ENCODE data around the gene SMARCC1.

The SMARCC1 gene

DNA sequence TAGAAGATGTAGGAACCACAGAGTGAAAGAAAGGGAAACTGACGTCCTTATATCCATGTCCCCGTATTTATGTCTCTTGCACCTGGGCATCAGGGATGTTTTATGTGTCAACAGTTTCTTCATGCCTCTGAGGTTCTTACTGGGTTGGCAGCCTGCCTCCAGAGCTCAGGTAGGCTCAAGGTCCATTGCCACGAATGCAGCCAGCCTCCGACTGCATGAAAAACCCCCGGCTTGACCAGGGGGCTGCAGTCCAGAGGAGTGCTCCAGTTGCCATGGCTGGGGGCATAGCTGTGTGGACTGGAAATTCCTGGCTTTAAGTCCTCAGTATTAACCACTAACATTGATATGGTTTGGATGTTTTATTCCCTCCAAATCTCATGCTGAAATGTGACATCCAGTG, 200.3 kb downstream of the SMARCC1 start:
- no peak for DNase-seq

DNA sequence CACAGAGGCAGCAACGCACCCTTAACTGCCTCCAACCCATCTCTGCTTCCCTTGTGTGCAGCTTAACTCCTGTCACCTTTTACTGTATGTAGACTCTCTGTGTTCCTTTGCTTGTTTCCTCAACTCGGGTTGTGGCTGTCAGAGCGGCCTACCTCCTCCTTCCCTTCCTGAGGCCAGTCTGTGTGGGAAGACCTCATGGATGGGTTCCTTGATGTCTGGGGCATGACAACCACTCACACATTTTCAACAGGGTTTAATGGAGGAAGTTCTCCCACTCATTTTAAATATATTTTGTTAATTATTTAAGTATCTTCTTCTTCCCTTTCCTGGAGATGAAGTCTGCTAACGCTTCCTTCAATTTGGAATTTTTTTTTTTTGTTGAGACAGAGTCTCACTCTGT, 201.2 kb downstream of the SMARCC1 start:
- no peak for DNase-seq

DNA sequence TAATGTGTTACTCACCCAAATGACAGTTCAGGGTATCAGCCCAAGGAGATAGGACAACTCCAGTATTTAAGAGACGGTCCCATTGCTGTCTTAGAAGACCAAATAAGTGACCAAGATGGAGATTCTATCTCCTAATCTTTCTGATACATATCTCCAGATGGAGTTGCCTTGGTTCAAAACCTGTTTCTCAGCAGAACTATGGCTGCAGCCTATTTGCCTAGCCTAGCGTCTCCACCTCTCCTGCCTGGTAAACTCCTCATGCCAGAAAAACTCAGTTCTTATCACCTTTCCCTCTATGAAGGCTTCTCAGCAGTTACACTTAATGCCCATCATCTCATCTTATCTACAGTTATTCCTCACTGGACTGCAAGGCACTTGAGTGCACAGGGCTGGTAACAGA, 201.8 kb downstream of the SMARCC1 start:
- DNase-seq = no peak

DNA sequence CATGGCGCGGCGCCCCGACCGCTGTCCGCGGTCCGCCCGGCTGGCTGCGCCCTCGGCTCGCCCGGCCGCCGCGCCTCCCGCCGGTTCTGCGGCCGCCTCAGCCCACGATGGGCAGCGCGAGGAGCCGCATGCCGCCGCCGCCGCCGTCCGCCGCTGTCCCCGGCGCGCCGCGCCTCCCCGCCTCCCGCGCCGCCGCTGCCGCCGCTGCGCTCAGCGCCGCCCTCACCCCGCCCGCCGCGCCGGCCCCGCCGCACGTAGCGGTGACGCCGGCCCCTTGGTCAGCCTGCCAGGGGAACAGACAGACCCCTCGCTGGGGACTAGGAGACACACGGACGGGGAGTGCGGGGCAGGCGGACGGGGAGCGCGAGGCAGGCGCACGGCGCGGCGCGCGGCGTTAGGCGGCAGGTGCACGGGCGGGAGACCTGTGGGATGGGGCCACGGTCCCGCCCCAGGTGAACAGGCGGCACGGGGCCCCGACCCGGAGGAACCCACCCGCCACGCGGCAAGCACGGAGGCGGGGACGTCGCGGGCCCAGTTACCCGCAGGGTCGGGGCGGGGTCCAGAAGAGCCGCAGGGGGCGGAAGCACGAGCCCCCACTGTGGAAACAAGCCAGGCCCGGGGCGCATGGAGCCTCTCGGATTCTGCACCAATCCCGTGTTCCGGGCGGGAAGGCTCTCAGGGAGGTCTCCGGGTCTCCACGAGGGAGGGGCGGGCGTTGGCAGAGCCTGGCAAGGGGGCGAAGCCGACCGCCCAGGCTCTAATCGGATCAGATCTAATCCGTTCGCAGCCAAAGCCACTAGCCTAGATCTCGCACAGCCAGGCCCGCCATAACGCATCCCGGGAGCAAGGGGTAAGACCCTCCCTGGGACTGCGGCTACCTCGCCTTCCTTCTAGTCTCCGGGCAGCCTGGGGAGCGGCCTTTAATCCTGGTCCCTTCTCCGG, 202.7 kb downstream of the SMARCC1 start, which contains the start of gene CSPG5:
CSPG5 (minus strand) TSS at position 175 of the 942 bp plus-strand sequence; CDS start at position 3, 172 bp downstream.
- DNase-seq = no peak

DNA sequence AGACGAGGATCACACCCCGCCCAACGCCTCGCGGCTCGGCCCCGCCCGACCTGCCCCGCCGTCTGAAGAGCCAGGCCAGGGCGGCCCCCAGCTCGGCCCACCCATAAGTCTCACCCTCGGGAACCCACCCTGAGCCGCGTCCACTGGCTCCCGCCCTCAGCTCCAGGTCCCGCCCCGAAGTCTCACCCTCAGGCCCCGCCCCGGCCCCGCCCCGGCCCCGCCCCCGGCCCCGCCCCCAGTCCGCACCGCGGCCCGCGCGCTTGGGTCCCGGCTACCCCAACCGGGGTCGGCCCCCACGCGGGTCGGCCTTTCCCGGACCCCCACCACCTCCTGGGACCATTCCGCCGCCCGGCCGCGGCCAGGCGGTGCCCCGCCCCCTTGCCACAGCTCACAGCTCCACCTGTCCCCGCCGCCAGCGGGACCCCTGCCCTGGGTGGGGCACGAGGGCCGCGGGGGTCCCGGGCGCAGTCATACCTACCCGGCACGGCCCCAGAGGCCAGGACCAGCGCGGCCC, 203.5 kb downstream of the SMARCC1 start:
- peak; percentile 36 for DNase-seq

DNA sequence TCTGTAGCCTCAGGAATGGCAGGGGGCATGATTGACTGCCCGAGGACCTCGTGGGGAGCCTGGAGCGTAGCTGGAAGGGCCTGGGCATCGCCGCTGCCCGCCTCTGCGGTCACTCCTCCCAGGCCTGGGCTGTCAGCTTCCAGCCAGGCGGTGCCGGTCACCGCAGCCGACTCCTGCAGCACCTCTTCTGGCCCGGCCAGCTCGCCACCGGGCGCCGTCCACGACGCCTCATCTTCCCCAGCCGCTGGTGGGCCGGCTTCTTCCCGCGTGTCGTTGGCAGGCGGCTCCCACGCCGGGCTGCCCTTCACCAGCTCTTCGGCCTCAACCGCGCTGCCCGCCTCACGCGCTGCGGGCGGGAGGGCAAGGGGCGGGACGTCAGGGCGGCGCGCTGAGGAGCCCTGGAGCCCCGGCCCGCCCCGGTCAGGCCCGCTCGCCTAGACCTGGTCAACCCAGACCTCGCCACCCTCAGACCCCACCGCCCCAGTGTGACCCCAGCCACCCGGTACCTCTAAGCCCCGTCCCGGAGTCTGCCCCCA, 204.0 kb downstream of the SMARCC1 start:
- no peak for DNase-seq

DNA sequence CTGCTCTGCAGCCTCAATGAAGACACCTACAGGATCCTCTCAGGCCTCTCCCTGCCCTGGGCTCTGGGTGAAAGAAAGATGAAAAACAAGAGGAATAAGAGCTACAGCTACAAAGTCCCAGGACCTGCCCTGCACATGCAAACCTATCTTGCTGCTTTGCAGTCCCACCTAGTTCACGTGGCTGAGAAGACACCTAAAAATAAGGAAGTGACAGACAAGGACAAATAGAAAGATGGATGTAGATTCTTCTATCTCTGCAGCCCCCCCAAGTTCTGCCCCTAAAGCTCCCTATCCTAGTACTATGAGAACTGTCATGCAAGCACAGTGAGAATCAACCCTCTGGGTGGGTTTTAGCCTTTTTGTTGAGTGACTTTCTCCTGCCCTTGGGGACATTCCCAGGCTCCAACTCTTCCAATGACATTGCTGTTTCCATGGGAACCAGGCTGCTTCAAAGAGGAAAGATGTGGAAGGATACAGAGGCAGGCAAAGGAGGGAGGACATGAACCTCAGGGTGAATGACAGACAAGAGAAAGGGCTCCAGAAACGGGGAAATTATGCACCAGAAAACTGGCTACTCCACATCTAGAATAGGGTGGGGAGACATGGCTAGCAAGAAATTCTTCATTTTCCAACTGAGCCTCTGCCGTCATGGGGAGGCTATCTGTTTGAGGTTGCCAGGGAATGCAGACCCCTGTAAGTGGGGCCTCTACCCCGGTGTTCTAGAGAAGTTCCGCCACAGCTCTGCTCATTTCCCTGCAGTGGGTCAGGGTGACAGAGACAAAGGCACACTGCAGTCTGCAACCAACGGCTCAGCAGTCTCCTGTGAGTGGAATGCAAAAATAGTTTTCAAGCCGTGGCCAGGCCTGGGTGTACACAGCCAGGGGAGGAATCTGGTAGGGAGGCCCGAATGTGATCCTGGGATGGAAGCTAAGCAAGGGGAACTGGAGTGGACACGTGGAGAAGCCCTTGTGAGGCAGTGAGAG, 208.2 kb downstream of the SMARCC1 start:
- no peak for DNase-seq

DNA sequence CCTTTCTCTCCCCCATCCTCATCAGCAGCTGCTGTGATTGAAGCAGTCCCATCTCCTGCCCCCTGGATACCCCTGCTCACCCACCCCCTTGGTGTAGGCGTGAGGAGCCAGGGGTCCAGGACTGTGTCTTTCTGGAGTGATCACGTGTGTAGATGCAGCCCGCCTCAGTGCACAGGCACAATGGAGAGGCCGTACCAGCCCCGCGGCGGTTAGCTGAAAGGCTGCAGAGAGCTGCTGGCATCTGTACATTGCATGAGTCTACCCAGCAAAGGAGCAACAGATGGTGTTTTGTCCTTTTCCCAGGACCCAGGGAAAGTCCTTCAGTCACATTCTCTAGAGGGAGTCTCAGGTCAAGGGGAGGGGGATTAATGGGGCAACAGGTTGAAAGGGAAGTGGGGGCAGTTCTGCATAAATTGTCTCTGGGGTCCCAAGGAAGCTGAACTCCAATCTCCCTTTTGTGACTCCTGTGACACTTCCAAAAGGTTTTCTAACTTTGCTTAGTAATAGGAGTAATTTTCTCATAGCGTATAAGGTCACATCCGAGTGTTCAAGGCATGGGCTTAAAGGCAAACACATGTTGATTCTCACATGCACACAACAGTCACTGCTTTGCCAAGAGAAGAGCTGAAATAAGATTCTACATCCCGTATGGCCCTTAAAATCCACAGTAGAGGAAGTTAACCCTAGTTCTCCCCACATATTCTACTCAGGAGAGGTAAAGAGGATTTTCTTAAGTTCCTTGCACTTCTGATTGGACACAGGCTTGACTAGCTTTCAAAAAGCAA, 210.1 kb downstream of the SMARCC1 start:
- DNase-seq = no peak

DNA sequence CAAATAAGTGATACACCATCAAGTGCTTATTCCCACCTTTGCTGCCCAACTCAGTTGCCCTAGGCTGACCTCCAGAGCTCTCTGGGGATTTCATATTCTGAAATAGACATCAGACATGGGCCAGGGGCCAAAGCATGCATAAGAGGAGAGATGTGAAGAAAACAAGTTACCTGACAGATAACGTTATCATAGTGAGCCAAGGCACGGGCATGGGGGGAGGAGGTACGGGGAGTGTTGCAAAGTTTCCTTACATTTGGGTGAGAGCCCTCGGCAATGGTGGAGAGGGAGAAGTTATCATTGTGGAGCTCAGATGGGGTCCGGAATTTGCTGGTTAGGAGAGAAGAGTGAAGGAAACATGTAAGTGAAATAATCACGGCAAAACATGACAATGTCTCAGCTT, 212.8 kb downstream of the SMARCC1 start:
- no peak for DNase-seq

DNA sequence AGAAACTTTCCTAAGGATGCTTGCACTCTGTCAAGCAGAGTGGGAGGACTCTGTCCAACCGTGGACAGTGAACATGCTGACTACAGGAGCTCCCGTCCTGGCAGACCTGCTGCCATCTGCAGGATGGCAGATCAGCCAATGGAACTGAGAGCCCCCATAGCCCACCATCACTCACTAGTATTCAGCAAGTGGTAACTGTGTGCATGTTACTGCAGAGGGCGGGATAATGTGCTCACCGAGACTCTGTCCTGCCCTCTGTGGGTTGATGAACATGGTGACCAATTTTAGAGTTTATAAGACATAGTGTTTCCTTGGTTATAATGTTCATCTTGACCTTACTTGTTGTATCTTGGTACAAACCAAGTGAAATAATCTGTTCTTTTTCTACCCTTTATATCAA, 214.5 kb downstream of the SMARCC1 start:
- DNase-seq = no peak

DNA sequence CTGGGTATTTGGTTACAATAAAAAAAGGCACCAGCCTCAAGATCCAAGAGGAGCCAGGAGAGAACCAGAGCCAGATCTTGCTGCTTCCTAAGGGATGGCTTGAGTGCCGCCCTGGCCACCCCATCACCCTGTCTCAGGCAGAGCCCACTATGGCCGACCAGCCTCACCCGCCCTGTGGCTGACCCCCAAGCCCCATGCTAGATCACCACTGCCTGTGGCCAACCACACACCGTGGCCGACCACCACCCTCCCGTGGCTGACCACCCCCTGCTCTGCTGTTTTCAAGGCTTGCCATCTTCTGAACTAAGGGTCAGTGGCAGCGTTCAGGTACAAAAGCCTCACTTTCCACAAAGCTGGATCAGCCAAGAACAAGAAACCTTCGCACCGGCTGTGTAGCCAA, 215.0 kb downstream of the SMARCC1 start:
- DNase-seq = no peak

DNA sequence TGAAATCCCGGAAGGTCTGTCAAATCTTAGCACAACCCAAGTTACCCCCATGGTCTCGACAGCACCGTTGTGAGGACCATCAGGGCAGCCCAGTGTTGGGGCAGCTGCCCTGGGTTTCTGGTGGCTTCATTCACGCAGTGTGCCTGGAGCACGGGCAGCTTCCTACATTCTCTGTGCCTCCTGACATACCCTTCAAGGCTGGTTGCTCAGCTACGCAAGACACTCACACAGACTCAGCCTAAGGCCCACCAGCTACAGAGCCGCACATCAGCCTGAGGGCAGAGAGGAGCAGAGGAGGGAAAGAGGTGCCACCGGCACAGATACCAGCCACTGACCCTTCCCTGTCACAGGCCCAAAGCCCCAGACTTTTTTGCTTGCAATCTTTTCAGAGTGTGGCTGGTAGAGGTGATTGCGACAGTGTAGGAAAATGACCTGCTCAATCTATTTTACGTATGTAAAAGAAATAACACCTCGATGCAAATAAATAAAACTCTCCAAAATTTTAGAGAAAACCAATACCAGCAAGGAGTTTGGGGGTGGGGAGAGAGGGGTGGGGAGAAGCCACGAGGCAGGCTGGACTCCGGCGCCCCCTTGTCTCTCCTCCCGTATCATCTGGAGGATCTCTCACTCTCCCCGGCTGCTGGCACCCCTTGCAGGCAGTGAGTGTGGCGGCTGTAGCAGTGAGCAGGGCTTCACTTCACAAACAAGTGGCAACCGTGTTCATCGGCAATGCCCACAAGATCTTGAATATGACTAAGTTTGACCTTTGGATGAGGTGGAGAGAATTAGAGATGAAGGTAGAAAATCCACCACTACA, 215.8 kb downstream of the SMARCC1 start:
- no peak for DNase-seq

DNA sequence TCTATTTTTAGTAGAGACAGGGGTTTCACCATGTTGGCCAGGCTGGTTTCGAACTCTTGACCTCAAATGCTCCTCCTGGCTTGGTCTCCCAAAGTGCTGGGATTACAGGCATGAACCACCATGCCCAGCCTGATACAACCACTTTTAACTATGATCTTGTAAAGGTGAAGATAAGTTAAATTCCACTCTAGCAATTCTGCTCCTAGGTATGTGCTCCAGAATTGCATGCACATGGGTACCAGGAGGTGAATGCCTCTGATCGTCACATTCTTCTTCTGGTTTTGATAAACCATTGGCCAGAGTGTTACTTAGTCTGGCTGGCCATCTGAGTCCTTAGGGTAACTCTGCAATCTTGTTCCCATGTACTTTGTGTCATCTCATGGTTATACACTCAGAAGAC, 225.3 kb downstream of the SMARCC1 start:
- DNase-seq = no peak

DNA sequence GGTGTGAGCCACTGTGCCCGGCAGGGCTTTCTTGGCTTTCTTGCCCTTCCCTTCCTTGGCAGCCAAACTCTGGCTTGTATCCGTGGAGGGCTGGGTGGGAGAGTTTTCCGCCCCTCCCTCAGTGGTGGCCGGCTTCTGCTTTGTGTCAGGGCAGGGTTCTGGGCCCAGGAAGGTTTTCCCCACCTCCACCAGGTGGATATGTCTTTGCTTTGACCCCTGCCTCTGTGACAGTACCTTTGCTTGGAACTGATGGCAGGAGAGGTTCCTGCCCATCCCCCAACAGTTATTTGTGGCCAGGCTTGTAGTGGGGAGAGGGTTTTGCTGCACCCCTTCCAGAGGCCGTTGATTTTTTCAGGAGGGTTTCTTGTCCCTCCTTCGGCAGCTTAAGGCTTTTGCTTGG, 227.4 kb downstream of the SMARCC1 start:
- DNase-seq = no peak

DNA sequence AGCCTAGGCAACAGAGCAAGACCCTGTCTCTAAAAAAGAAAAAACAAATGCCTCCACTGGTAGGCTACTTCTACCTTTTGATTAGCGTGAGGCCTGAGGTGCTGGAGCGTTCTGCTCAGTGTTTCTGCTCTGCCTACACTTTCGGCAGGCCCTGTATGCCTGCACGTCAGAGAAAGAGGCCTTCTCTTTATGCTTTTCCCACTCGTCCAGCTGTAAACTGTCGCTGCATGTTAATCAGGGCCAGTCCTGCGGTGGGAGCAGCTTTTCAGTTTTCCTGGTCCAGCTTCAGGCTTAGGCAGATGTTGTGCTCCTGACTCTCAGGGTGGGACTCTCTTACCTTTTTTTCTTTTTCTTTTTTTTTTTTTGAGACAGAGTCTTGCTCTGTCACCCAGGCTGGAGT, 228.3 kb downstream of the SMARCC1 start:
- no peak for DNase-seq

DNA sequence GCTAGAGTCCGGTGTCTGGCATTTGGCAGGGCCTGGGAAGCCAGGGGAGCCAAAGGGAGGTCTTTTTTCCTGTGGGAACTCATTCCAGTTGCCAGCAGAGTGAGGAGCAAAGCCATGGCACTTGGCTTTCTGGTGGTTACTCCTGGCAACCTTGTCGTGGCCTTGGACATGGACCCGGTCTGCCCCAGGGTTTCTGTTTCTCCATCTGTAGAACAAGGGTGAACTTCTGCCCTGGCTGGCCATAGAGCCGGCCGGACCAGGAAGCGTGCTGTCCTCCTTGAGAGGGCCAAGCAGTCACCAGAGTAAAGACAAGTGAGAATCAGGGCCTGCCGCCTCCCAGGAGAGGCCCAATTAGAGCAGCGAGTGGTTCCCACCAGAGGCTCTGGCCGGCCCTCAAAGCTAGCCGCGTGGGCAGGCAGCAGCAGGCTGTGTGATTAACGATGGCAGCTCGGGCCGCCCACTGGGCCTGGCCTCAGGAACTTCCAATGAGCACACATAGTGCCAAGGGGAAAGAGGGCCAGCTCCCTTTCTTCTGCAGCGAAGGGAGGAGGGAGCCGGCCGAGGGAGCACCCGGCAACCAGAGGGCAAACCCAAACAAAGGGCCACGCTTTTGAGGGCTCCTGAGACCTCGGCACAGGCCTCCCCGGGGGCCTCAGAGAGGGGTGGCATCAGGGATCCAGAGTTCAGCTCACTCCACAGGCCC, 239.1 kb downstream of the SMARCC1 start:
- DNase-seq = no peak

DNA sequence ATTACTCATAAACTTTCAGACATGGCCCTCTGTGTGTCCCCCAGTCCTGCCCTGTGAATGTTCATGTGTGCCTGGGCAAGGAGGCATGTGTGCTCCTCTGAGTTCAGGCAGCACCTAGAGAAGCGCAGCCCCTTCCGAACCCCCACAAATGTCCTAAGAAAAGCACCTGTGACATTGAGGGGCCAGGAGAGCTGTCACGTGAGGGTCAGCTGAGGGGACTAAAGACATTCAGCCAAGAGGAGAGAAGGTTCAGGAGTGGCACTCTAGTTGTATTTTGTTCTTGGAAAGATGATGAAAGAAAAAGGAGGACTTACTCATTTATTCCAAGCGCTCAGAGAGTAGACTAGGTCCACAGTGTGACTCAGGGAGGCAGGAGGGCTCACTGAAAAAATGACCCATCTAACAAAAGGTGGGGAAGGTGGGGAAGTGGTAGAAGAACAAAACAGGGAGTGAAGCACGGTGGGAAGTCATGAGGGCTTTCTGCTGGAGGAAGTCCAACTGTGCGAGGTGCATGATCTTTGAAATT, 240.0 kb downstream of the SMARCC1 start:
- DNase-seq = no peak

DNA sequence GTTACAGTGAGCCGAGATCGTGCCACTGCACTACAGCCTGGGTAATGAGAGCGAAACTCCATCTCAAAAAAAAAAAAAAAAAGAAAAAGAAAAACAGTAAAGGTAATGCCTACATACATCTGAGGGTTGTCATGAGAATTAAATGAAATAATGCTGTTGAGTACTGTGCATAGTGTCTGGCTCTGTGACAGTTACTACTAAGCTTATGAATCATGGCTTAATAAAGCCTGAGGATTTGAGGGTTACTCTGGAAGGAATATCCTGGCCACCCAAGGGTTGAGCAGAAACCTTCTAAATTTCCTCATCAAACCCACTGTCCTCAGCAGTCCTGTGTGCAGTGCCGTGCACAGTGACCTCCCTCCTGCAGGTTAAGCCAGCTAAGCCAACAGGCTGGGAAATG, 241.4 kb downstream of the SMARCC1 start:
- DNase-seq = no peak

DNA sequence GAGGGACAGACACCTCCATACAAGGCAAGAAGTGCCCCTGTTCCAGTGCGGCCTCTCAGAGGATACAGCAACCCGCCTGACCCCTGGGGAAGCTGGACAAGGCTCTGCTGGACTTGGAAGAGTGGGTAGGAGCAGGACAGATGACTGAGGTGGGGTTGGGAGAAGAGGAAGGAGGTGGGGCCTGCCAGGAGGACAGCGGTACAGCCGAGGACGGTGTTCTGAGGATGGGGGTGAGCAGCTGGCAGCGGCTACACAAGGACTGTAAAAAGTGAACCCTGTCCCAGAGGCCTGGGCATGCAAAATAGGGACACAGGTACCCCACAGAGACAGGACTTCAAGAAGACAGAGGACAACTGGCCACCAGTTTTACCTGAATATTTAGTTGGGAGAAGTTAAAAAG, 244.7 kb downstream of the SMARCC1 start:
- no peak for DNase-seq

DNA sequence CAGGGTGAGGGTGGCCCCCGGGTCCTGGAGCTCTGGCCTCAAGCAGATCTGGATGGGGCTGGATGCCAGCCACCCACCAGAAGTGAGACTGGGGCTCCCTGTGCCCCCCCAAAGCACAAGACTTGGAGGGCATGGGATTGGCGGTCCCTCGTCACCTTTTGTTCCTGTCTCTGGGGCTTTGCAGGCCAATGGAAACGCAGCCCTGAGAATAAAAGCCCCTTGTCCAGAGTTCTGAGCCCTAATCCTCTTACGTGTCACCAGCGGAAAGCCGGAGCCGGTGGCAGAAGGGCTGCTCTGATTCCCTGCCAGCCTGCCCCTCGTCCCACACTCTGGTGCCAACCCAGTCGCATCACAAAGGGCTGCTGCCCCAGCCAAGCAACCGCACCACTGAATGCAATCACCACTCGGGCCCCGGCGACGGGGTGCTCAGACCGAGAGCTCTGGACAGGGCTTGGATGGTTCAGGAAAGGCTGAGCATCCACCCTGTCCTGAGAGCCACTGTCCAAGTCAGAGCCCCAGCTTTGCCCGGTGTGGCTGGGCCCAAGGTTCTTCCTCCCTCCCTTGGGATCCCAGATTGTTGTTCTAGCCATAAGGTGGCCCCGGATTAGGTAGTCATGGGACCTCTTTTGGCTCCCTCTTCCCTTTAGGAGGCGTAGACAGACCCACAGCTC, 245.3 kb downstream of the SMARCC1 start:
- DNase-seq = no peak
